Neural progenitor cell (in vitro differentiated cells): Measurements from ENCODE around the gene PTPRN2.

Experiments
- CTCF ChIP-seq: fragments of 200-600 bp; sonication (generic); IDR thresholded peaks from 2 replicates; pipeline ENCODE4 v1.5.1; 2017; ENCODE audit warnings: antibody characterized with exemption, mild to moderate bottlenecking
- EZH2 ChIP-seq: fragments of 200-600 bp; sonication (generic); IDR thresholded peaks from 2 replicates; pipeline ENCODE4 v1.6.1; 2017; ENCODE audit warnings: antibody characterized with exemption, mild to moderate bottlenecking, moderate library complexity
- EZH2phosphoT487 ChIP-seq: fragments of 200-600 bp; sonication (generic); IDR thresholded peaks from 2 replicates; pipeline ENCODE4 v1.6.1; 2017; ENCODE audit warnings: antibody characterized with exemption

DNA sequence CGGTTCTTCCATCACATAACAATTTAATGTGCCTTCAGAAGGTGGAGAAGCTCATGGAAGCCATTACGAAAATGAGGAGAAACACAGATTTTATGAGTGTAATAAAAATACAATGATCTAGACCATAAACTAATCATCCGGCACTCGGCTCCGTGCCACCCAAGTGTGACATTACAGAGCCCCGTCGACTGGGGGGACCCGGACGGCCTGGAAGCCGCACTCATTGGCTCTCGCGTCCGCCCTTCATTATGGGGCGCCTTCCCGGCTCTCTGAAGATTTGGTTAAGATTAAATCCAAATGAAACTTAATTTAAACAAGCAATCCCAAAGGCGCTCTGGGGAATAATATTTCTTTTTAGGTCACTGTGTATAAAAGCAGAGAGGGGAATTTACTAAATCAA lies 1008.2 kb downstream of the PTPRN2 start:
- TF ChIP-seq EZH2 (no peak), CTCF (no peak), EZH2phosphoT487 (no peak)
